T-helper 1 cell treated with Interleukin-12 subunit alpha and Interleukin-12 subunit beta and Interleukin-4 antibody, amounts not matched to agents 30 μg/mL and 1 μg/mL, for 36 hours (primary cell): ENCODE measurements around the gene NPDC1.

ENCODE experiments used
- H3K27ac Mint-ChIP-seq: one replicate; pipeline ENCODE4 v1.8.0; 2021; ENCODE audit warnings: mild to moderate bottlenecking, mixed read lengths
- H3K27me3 Mint-ChIP-seq: one replicate; pipeline ENCODE4 v1.8.0; 2021; ENCODE audit warnings: low read depth, mixed read lengths
- H3K36me3 Mint-ChIP-seq: one replicate; pipeline ENCODE4 v1.8.0; 2021; ENCODE audit warnings: low read depth, mixed read lengths
- H3K4me1 Mint-ChIP-seq: one replicate; pipeline ENCODE4 v1.8.0; 2021; ENCODE audit warnings: low read depth, mixed read lengths
- H3K4me3 Mint-ChIP-seq: one replicate; pipeline ENCODE4 v1.8.0; 2021; ENCODE audit warnings: mild to moderate bottlenecking, moderate library complexity, mixed read lengths
- H3K9me3 Mint-ChIP-seq: one replicate; pipeline ENCODE4 v1.8.0; 2021; ENCODE audit warnings: mixed read lengths

Gene NPDC1

GRCh38 chr9:137021979-137022661, 23.9 kb downstream of the NPDC1 start:
- Mint-ChIP-seq H3K4me3 (no peak overlapping the region), H3K27ac (no peak overlapping the region), H3K4me1 (peaks cover 3% of the 10 kb centered on the region), H3K9me3 (no peaks in the 10 kb centered on the region), H3K27me3 (peaks cover 1% of the 10 kb centered on the region), H3K36me3 (no peaks in the 10 kb centered on the region)

- Mint-ChIP-seq H3K4me3 (no peak overlapping the region), H3K4me1 (peaks cover 3% of the 10 kb centered on the region), H3K27me3 (no peaks in the 10 kb centered on the region), H3K27ac (no peak overlapping the region), H3K36me3 (peaks cover 3% of the 10 kb centered on the region), H3K9me3 (no peaks in the 10 kb centered on the region)
Measured at GRCh38 chr9:137021568-137021978, 24.4 kb downstream of the NPDC1 start.

GRCh38 chr9:137020771-137021567, 25.0 kb downstream of the NPDC1 start:
- no peaks in the 10 kb centered on the region for H3K9me3 Mint-ChIP-seq
- no peaks in the 10 kb centered on the region for H3K27me3 Mint-ChIP-seq
- no peak overlapping the region for H3K27ac Mint-ChIP-seq
- H3K36me3 Mint-ChIP-seq, result peaks cover 3% of the 10 kb centered on the region
- H3K4me1 Mint-ChIP-seq, result peaks cover 3% of the 10 kb centered on the region
- no peak overlapping the region for H3K4me3 Mint-ChIP-seq

GRCh38 chr9:137019891-137020683, 25.9 kb downstream of the NPDC1 start:
- H3K9me3 Mint-ChIP-seq, result no peaks in the 10 kb centered on the region
- H3K27ac Mint-ChIP-seq, result no peak overlapping the region
- no peaks in the 10 kb centered on the region for H3K27me3 Mint-ChIP-seq
- peaks cover 3% of the 10 kb centered on the region for H3K4me1 Mint-ChIP-seq
- no peak overlapping the region for H3K4me3 Mint-ChIP-seq
- peaks cover 3% of the 10 kb centered on the region for H3K36me3 Mint-ChIP-seq

- Mint-ChIP-seq H3K27me3 (no peaks in the 10 kb centered on the region), H3K27ac (no peak overlapping the region), H3K36me3 (peaks cover 3% of the 10 kb centered on the region), H3K4me1 (peaks cover 3% of the 10 kb centered on the region), H3K9me3 (no peaks in the 10 kb centered on the region), H3K4me3 (no peak overlapping the region)
Measured at GRCh38 chr9:137018761-137019559, 27.0 kb downstream of the NPDC1 start.

GRCh38 chr9:137017791-137018497, 28.0 kb downstream of the NPDC1 start:
- Mint-ChIP-seq H3K27me3 (no peaks in the 10 kb centered on the region), H3K36me3 (peaks cover 3% of the 10 kb centered on the region), H3K9me3 (no peaks in the 10 kb centered on the region), H3K27ac (no peak overlapping the region), H3K4me3 (no peak overlapping the region), H3K4me1 (peaks cover 3% of the 10 kb centered on the region)

- peaks cover under 1% of the 10 kb centered on the region for H3K4me1 Mint-ChIP-seq
- no peak overlapping the region for H3K4me3 Mint-ChIP-seq
- no peaks in the 10 kb centered on the region for H3K9me3 Mint-ChIP-seq
- no peak overlapping the region for H3K27ac Mint-ChIP-seq
- H3K36me3 Mint-ChIP-seq, result peaks cover 3% of the 10 kb centered on the region
- no peaks in the 10 kb centered on the region for H3K27me3 Mint-ChIP-seq
Measured at GRCh38 chr9:137017071-137017470, 28.9 kb downstream of the NPDC1 start.

GRCh38 chr9:137016436-137016835, 29.5 kb downstream of the NPDC1 start:
- Mint-ChIP-seq H3K4me3 (no peak overlapping the region), H3K27me3 (no peaks in the 10 kb centered on the region), H3K27ac (no peak overlapping the region), H3K36me3 (peaks cover 3% of the 10 kb centered on the region), H3K4me1 (no peaks in the 10 kb centered on the region), H3K9me3 (no peaks in the 10 kb centered on the region)

- peaks cover 3% of the 10 kb centered on the region for H3K36me3 Mint-ChIP-seq
- H3K27me3 Mint-ChIP-seq, result no peaks in the 10 kb centered on the region
- no peak overlapping the region for H3K27ac Mint-ChIP-seq
- no peak overlapping the region for H3K4me3 Mint-ChIP-seq
- no peaks in the 10 kb centered on the region for H3K9me3 Mint-ChIP-seq
- H3K4me1 Mint-ChIP-seq, result no peaks in the 10 kb centered on the region
Measured at GRCh38 chr9:137015976-137016375, 30.0 kb downstream of the NPDC1 start.

GRCh38 chr9:137015540-137015930, 30.4 kb downstream of the NPDC1 start:
- Mint-ChIP-seq H3K27ac (no peak overlapping the region), H3K27me3 (no peaks in the 10 kb centered on the region), H3K4me1 (no peaks in the 10 kb centered on the region), H3K4me3 (no peak overlapping the region), H3K9me3 (no peaks in the 10 kb centered on the region), H3K36me3 (peaks cover 3% of the 10 kb centered on the region)

GRCh38 chr9:137014776-137015539, 31.0 kb downstream of the NPDC1 start:
- peaks cover 3% of the 10 kb centered on the region for H3K36me3 Mint-ChIP-seq
- no peak overlapping the region for H3K4me3 Mint-ChIP-seq
- H3K27ac Mint-ChIP-seq, result no peak overlapping the region
- H3K27me3 Mint-ChIP-seq, result no peaks in the 10 kb centered on the region
- H3K4me1 Mint-ChIP-seq, result no peaks in the 10 kb centered on the region
- H3K9me3 Mint-ChIP-seq, result no peaks in the 10 kb centered on the region

GRCh38 chr9:137014166-137014565, 31.8 kb downstream of the NPDC1 start:
- Mint-ChIP-seq H3K27me3 (no peaks in the 10 kb centered on the region), H3K27ac (no peak overlapping the region), H3K4me1 (no peaks in the 10 kb centered on the region), H3K4me3 (no peak overlapping the region), H3K9me3 (no peaks in the 10 kb centered on the region), H3K36me3 (peaks cover 3% of the 10 kb centered on the region)

GRCh38 chr9:137013571-137013940, 32.4 kb downstream of the NPDC1 start:
- peaks cover 3% of the 10 kb centered on the region for H3K36me3 Mint-ChIP-seq
- H3K9me3 Mint-ChIP-seq, result no peaks in the 10 kb centered on the region
- no peak overlapping the region for H3K27ac Mint-ChIP-seq
- H3K4me1 Mint-ChIP-seq, result no peaks in the 10 kb centered on the region
- H3K27me3 Mint-ChIP-seq, result no peaks in the 10 kb centered on the region
- H3K4me3 Mint-ChIP-seq, result no peak overlapping the region
